NT2/D1 (cell line): ENCODE results near the gene POU2AF2.

ENCODE experiments used
- DNase-seq: peaks from one replicate; pipeline ENCODE4 v3.0.0-alpha.2; 2011; ENCODE audit warnings: low read depth, low spot score
- H3K27me3 ChIP-seq: 2 replicates; pipeline ENCODE4 v1.6.0; 2011; ENCODE audit warnings: mild to moderate bottlenecking; ENCODE audit not compliant: insufficient read length, insufficient read depth
- H3K36me3 ChIP-seq: 2 replicates; pipeline ENCODE4 v1.6.1; 2011; ENCODE audit warnings: mild to moderate bottlenecking, low read length, mixed read lengths; ENCODE audit not compliant: insufficient read depth, insufficient read length
- H3K4me1 ChIP-seq: 2 replicates; pipeline ENCODE4 v1.5.1; 2011; ENCODE audit not compliant: insufficient read depth, insufficient read length
- H3K4me3 ChIP-seq: 2 replicates; pipeline ENCODE4 v1.5.1; 2011; ENCODE audit warnings: low read depth; ENCODE audit not compliant: insufficient read length
- H3K9ac ChIP-seq: 2 replicates; pipeline ENCODE4 v1.6.0; 2011; ENCODE audit warnings: low read depth; ENCODE audit not compliant: insufficient read length
- H3K9me3 ChIP-seq: 2 replicates; pipeline ENCODE4 v1.5.1; 2011; ENCODE audit warnings: mild to moderate bottlenecking, low read length; ENCODE audit not compliant: insufficient read depth
- SUZ12 ChIP-seq: IDR thresholded peaks from 2 replicates; pipeline ENCODE4 v1.6.1; 2011; ENCODE audit not compliant: insufficient read length, insufficient read depth; ENCODE audit errors: extremely low read depth
- YY1 ChIP-seq: IDR thresholded peaks from 2 replicates; pipeline ENCODE4 v1.6.1; 2011; ENCODE audit not compliant: insufficient read length, insufficient read depth
- ZNF274 ChIP-seq: IDR thresholded peaks from 2 replicates; pipeline ENCODE4 v1.6.1; 2011; ENCODE audit warnings: mild to moderate bottlenecking, low read depth, low read length

Gene POU2AF2

DNA sequence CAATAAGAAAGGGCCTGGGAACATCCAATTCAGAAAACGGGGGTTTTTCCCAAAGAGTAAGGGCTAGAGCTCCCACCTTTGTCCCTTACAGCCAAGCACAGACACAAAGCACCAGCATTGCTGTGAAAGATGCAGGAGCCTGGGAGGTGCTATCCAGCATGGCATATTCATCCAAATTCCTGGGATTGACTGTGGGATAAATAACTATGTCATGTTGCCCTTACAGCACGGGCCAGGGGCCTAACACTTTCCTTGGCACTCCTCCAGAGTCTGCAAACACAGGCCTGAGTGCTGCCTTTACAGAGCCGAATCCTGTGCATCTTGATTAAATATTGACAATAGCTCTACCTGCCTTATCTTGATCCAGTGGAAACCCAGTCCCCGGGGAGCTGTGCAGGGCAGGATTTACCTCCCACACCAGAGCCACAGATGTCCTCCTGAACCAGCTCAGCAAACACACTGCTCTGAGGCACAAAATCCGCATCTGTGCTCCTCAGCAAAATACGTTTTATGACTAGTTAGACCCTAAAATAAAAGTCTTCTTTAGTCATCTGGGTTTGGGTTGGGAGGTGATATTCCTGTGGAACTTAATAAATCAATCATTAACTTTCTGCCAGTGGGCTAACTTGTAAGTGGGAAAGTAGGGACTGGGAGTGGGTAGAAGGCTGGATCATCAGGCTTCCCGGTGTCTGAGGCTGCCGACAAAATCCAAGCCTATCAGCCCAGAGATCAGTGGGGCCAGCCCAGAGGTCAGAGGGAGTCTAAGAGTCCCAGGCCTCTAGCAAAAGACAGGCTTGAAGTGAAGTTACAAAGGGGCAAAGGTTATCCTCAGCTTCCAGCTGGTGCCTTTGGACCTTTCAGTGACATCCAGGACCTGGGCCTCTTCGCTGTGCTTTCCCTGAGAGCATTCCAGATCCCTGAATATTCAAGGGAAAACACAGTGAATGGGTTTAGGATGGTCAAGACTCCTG is 89.3 kb downstream of the POU2AF2 start:
- H3K9me3 ChIP-seq: no peaks in the 10 kb centered on the region; the same call in 1 of the 2 replicates
- no peak for DNase-seq
- H3K27me3 ChIP-seq: no peaks in the 10 kb centered on the region
- no peaks in the 10 kb centered on the region for H3K36me3 ChIP-seq
- H3K4me3 ChIP-seq: no peak overlapping the region
- no peak for TF ChIP-seq ZNF274
- no peak for TF ChIP-seq YY1
- no peak for TF ChIP-seq SUZ12
- no peak overlapping the region for H3K9ac ChIP-seq
- peaks cover 6% of the 10 kb centered on the region for H3K4me1 ChIP-seq

DNA sequence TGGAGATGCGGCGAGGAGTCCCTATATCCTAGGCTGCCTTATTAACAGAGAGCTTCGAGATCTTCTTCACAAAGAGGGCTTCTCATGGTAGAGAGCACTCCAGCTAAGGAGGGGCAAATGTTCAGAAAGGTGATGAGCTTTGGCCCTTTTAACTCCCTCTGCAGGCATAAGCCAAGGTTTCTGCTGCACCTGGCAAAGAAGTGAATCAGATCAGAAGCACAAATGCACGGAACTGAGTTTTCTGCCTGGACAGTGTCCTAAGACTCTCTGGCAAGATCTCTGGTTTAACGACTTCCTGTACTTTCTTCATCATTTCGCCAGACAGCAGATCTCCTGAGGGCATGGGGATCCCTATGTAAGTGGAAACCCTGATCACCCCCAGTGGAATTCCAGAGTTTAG is 90.0 kb downstream of the POU2AF2 start:
- no peak overlapping the region for H3K9ac ChIP-seq
- no peaks in the 10 kb centered on the region for H3K36me3 ChIP-seq
- peaks cover 6% of the 10 kb centered on the region for H3K4me1 ChIP-seq
- DNase-seq: no peak
- no peak for TF ChIP-seq ZNF274
- TF ChIP-seq YY1: no peak
- TF ChIP-seq SUZ12: no peak
- no peaks in the 10 kb centered on the region for H3K27me3 ChIP-seq
- H3K9me3 ChIP-seq: no peaks in the 10 kb centered on the region; the same call in 1 of the 2 replicates
- H3K4me3 ChIP-seq: no peak overlapping the region
